ENCODE results near the gene DOCK4. TPM values are rescaled to one million over a fixed set of nuclear protein-coding genes. Genes with fewer than 3 reads are reported as not detected.

DOCK4 gene
- total and polyA plus RNA-seq, 10 of the 15 experiments (the other 5 are each of a cell fraction or from before 2014, with no cell fraction given), result 0.03 to 0.73 (median 0.38) TPM

DNA sequence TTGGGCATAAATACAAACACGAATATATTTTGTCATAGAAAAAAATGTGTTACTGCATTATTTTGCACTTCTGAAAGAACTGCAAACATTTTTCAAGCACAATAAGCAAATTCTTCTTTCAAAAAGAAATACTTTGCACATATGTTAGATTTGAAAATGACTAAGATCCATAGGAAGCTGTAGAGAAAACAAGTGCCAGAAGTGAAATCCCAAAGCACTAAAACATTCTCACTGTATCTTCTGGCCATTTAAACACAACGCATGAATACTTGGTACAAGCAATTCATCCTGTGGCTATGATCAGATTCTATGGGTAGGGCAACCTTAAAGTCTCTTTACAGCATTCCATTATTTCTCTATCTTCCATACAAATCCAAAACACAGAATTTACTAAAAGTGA is 418.5 kb downstream of the DOCK4 start:
- H2AFZ ChIP-seq (ENCODE audit: control insufficient read depth, low read depth, low read length), result no peak overlapping the region
- H3K4me1 ChIP-seq (ENCODE audit: control insufficient read depth, insufficient read depth, low read length), result no peaks in the 10 kb centered on the region
- 68% methylated on average over 2 of the region's 2 CpGs for WGBS (ENCODE audit: insufficient coverage, insufficient replicate concordance, low lambda C conversion rate, missing lambda C conversion rate)
- in situ Hi-C loops (cut with MboI) (no loop called here), intact Hi-C loops (cut with micrococcal nuclease; ENCODE audit: unreplicated experiment) (no loop called here)
- no peaks in the 10 kb centered on the region for H4K20me1 ChIP-seq (ENCODE audit: control insufficient read depth, insufficient read depth)
- FAIRE-seq, result no peak
- H3K9me3 ChIP-seq (replicated peaks; ENCODE audit: control insufficient read depth, insufficient read depth, low read length), result no peaks in the 10 kb centered on the region
- RAD21 ChIA-PET (ENCODE audit: unreplicated experiment), result no interaction called here
- ATAC-seq, result no peak
- DNase-seq (ENCODE audit: low read depth, low spot score), result no peak
- SMC1A ChIA-PET (ENCODE audit: uncharacterized antibody, unreplicated experiment), result no interaction called here
- TF ChIP-seq ESRRA (IDR thresholded peaks at IDR 0.05; ENCODE audit: low read length) (no peak), WRNIP1 (IDR thresholded peaks at IDR 0.05; ENCODE audit: borderline replicate concordance, low read depth, low read length) (no peak), EED (IDR thresholded peaks at IDR 0.05; ENCODE audit: low read depth) (no peak), IKZF1 (conservative IDR thresholded peaks at IDR 0.05) (no peak), MEF2B (IDR thresholded peaks at IDR 0.05; ENCODE audit: partially characterized antibody, poor library complexity, severe bottlenecking) (no peak), TARDBP (IDR thresholded peaks at IDR 0.05; ENCODE audit: borderline replicate concordance) (no peak), PAX8 (IDR thresholded peaks at IDR 0.05) (no peak)
- TF ChIP-seq, protein P1, sequence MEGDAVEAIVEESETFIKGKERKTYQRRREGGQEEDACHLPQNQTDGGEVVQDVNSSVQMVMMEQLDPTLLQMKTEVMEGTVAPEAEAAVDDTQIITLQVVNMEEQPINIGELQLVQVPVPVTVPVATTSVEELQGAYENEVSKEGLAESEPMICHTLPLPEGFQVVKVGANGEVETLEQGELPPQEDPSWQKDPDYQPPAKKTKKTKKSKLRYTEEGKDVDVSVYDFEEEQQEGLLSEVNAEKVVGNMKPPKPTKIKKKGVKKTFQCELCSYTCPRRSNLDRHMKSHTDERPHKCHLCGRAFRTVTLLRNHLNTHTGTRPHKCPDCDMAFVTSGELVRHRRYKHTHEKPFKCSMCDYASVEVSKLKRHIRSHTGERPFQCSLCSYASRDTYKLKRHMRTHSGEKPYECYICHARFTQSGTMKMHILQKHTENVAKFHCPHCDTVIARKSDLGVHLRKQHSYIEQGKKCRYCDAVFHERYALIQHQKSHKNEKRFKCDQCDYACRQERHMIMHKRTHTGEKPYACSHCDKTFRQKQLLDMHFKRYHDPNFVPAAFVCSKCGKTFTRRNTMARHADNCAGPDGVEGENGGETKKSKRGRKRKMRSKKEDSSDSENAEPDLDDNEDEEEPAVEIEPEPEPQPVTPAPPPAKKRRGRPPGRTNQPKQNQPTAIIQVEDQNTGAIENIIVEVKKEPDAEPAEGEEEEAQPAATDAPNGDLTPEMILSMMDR (IDR thresholded peaks at IDR 0.05 in 2 of 3, conservative IDR thresholded peaks at IDR 0.05 in 1 of 3; ENCODE audit: control insufficient read depth in 2 of 3, extremely low read depth in 1 of 3, insufficient read depth in 1 of 3, low read depth in 3 of 3, low read length in 3 of 3), result no peak
- TF ChIP-seq, protein P2, sequence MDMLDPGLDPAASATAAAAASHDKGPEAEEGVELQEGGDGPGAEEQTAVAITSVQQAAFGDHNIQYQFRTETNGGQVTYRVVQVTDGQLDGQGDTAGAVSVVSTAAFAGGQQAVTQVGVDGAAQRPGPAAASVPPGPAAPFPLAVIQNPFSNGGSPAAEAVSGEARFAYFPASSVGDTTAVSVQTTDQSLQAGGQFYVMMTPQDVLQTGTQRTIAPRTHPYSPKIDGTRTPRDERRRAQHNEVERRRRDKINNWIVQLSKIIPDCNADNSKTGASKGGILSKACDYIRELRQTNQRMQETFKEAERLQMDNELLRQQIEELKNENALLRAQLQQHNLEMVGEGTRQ (IDR thresholded peaks at IDR 0.05; ENCODE audit: borderline replicate concordance, low read depth, low read length), result no peak
- H3K9ac ChIP-seq (ENCODE audit: control insufficient read depth, insufficient read depth, low read length), result no peak overlapping the region
- H3K79me2 ChIP-seq (ENCODE audit: control insufficient read depth, insufficient read depth, low read length), result no peaks in the 10 kb centered on the region
- no peak overlapping the region for H3K27ac ChIP-seq (ENCODE audit: control insufficient read depth, insufficient read depth)
- H3K27me3 ChIP-seq (replicated peaks in 1 of 2; ENCODE audit: control insufficient read depth in 2 of 2, insufficient read depth in 2 of 2, low read length in 1 of 2), result no peaks in the 10 kb centered on the region
- POLR2A ChIA-PET, result no interaction called here
- no TSS peak for BruUV-seq (replicated peaks)
- H3K4me2 ChIP-seq (ENCODE audit: control insufficient read depth, insufficient read depth), result no peak overlapping the region
- no peak overlapping the region for H3K4me3 ChIP-seq
- CTCF ChIA-PET, result interaction anchor here (0.6 kb wide), 1 partner anchor 25 kb away, joined by 3 read pairs; no protein-coding TSS in a partner anchor
- H3K36me3 ChIP-seq (ENCODE audit: control insufficient read depth in 2 of 2, insufficient read depth in 2 of 2, low read length in 1 of 2), result no peaks in the 10 kb centered on the region
